ENCODE measurements around the gene ABCA5.

Gene ABCA5, protein sequence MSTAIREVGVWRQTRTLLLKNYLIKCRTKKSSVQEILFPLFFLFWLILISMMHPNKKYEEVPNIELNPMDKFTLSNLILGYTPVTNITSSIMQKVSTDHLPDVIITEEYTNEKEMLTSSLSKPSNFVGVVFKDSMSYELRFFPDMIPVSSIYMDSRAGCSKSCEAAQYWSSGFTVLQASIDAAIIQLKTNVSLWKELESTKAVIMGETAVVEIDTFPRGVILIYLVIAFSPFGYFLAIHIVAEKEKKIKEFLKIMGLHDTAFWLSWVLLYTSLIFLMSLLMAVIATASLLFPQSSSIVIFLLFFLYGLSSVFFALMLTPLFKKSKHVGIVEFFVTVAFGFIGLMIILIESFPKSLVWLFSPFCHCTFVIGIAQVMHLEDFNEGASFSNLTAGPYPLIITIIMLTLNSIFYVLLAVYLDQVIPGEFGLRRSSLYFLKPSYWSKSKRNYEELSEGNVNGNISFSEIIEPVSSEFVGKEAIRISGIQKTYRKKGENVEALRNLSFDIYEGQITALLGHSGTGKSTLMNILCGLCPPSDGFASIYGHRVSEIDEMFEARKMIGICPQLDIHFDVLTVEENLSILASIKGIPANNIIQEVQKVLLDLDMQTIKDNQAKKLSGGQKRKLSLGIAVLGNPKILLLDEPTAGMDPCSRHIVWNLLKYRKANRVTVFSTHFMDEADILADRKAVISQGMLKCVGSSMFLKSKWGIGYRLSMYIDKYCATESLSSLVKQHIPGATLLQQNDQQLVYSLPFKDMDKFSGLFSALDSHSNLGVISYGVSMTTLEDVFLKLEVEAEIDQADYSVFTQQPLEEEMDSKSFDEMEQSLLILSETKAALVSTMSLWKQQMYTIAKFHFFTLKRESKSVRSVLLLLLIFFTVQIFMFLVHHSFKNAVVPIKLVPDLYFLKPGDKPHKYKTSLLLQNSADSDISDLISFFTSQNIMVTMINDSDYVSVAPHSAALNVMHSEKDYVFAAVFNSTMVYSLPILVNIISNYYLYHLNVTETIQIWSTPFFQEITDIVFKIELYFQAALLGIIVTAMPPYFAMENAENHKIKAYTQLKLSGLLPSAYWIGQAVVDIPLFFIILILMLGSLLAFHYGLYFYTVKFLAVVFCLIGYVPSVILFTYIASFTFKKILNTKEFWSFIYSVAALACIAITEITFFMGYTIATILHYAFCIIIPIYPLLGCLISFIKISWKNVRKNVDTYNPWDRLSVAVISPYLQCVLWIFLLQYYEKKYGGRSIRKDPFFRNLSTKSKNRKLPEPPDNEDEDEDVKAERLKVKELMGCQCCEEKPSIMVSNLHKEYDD (N-terminal part only)

DNA sequence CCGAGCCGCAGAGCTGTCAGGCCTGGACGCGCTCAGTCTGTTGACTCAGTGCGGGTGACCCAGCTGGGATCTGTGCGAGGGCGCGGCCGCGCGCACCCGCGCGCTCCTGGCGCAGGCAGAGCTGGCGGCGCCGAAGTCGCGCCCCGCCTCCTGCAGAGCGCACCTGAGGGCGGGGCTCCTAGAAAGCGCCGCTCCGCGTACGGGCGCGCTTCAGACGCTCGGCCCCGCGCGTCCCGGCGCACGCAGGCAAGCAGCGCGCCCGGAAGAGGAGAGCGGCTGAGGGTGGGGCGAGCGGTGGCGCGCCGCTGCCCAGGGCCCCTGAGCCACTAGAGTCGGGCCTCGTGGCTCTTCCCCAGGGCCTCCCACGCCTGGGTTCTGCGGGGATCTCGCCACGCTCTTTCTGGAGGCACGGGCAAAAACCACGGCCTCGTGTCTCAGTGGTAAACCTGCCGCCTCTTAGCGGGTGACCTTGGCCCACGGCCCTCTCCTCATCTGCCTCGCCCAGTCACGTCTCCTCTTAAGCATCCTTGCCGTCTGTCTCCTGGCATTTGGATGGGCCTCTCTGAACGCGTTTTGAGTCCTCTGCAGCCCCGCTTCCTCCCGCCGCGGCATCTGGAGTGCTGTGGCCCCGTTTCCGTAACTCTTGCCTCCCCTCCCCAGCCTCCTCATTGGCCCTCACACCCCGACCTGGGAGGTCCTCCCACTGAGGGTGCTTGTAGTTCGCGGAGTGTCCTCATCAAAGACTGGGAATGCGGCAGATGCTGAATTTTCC lies at the start of gene ABCA5:
ABCA5 (minus strand) TSS at position 74 of the 772 bp plus-strand sequence. CDS start 12,718 bp downstream, outside the sequence.
- peak; percentile 74 for DNase-seq

DNA sequence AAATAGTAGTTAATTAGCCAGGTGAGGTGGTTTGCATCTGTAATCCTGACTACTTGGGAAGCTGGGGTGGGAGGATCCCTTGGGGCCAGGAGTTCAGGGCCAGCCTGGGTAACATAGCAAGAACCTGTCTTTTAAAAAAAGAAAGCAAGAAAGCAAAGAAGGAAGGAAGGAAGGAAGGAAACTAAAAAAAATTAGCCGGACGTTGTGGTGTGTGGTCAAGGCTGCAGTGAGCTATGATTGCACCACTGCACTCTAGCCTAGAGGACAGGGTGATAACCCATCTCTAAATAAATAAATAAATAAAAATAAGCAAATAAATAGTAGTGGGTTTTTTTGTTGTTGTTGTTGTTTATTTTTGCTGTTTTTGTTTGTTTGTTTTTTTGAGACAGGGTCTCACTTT lies 48.3 kb upstream of the ABCA5 start:
- DNase-seq, result no peak

DNA sequence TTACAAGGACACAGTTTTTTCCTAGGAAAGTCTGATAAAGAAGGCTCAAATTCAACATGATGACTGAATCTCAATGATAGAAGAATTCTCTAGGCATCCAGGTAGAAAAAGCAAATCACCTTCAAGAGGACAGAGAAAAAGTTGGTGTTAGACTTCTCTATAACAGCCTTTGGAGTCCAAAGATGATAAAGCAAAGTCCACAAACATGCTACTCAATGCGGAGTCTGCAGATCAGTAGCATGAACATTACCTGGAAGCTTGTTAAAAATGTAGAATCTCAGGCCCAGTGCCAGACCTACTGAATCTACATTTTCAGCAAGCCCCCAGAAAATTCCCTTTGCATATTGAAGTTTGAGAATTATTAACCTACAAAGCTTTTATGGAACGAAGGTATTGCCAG lies 46.1 kb upstream of the ABCA5 start:
- no peak for DNase-seq

DNA sequence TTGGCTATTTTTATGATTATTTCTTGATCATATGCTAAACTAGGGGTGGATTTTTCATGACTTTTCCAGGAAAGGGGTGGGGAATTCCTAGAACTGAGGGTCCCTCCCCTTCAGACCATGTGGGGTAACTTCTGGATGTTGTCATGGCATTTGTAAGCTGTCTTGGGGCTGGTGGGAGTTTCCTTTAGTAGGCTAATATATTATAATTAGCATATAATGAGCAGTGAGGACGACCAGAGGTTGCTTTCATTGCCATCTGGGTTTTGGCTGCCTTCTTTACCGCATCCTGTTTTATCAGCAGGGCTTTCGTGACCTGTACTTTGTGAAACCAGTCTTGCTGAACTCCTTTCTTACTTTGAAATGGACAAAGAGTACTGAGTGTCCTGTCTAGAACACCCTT lies 40.4 kb upstream of the ABCA5 start:
- DNase-seq, result no peak

DNA sequence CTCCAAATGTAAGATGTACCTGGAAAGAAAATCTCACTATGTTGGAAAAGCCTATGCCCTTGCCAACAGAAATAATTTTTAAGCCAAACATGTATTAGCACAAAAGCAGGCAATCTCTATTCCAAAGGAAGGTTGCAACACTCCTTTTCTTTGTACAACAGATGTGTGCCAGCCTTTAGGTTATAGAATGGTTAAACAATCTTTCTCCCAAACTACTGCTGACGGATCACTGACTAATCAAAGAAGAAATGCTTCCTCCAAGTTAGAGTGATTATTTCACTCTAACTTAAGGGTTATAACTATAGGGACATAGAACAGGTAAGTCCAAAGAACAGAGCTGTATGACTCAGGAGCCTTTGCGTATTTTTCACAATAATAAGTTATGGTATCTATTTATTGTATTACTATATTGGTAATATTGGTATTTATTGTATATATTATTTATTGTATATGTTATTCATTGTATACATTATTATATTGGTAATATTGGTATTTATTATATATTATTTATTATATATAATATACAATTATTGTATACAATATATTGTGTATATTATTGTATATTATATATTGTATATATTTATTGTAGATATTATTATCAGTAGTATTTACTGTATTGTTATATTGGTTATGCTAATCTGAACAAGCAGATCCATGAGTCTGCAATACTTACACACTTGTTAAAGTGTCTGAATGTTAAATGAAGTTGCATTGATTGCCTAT lies 36.7 kb upstream of the ABCA5 start:
- DNase-seq, result no peak

DNA sequence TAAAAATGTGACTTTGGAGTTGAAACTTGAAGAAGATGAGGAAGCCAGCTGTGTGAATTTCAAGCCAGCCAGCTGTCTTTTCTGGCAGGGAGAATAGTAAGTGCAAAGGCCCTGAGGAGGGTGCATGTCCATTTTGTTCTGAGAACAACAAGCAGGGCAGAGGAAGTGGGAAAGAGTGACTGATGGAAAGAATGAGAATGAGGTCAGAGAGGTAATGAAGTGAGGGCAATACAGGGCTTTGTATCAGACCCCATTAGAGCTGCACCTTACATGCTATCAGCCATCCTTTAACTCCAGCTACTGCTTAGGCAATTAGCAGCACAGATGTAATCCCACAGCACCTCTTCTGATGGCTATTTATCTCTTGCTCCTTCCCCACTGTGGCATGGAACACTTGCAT lies 34.2 kb upstream of the ABCA5 start:
- DNase-seq, result no peak

DNA sequence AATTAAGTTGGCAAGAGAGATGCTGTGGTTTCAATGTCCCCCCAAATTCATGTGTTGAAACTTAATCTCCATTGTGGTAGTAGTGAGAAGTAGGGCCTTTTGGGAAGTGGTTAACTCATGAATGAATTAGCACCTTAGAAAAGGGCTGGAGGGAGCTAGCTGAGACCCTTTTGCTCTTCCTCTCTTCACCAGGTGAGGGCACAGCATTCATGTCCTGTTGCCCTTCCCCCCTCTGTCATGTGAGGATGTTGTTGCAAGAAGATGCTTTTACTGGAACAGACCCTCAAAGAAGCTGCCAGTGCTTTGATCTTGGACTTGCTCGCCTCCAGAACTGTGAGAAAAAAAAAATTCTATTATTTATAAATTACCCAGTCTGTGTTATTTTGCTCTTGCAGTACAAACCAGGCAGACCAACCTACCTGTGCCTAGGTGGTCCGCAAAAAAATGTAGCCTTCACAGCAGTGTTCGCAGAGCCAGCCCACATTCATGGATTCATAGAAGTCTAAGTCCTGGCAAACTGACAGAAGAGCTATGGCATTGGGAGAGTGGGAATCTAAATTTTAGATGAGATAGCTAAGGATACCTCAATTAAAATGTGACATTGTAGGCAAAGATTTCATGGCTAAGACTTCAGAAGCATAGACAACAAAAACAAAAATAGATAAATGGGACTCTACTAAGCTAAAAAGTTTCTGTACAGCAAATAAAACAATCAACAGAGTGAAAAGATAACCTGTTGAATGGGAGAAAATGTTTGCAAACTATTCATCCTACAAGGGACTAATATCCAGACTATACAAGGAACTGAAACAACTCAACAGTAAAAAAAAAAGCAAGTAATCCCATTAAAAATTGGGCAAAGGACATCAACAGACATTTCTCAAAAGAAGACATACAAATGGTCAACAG lies 32.0 kb upstream of the ABCA5 start:
- DNase-seq, result no peak

DNA sequence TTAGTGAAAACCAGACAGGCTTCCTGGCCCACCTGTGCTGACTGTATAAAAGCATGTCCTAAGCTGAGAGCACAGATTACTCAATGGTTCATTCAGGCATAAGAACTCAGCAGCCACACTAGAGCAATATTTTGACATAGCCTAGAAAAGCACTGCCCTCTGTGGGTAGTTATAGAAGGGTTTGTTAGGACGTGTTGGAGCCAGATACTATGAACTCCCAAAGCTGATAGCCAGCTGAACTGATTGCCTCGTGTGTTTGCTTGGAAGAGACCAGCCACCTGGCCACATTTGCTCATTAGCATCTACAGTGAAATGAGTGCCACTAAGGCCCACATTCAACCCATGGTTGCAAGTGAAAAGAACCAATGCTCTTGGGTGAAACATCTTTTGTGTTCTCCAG lies 30.8 kb upstream of the ABCA5 start:
- DNase-seq, result no peak

DNA sequence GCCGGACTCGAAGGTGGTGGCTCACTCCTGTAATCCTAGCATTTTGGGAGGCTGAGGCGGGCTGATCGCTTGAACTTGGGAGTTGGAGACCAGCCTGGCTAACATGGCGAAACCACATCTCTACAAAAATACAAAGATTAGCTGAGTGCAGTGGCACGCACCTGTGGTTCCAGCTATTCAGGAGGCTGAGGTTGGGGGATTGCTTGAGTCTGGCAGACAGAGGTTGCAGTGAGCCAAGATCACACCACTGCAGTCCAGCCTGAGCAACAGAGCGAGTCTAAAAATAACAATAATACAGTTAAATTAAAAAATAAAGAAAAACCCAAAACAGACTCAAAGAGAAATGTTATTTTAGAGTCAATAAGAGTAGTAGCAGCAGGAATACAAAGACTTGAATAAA lies 29.7 kb upstream of the ABCA5 start:
- no peak for DNase-seq

DNA sequence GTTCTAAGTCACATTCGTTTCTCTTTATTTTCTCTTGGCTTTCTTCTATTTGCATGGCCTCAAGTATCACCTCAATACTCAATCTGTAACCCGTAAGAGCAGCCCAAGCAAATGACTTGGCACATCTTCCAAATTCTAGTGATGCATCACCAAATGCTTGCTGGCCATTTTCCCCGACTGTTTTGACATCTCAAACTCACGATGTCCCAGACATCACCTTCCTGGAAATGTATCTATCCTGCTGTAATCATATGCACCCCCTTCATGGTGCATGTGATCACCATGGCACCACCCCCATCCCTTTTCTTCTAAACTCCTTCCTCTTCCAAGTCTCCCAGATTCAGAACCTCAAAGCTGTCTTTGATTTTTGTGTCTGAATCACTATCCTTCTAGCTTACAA lies 24.0 kb upstream of the ABCA5 start:
- DNase-seq, result no peak

DNA sequence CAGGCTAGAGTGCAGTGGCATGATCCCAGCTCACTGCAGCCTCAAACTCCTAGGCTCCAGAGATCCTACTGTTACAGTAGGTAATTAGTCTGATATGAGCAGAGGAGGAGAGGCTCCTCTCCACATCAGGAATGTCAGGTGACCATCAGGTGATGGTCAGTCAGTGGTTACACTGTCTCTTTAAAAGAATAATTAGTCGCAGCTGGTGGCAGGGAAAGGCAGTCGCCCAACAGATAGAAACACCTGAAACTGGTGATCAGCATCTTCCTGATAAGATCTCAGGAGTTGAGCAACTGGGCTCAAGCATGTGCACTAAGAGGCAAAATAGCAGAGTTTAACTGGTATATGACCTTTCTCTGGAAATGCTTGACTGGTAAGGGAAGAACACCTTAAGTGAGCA lies 21.5 kb upstream of the ABCA5 start:
- DNase-seq, result no peak

DNA sequence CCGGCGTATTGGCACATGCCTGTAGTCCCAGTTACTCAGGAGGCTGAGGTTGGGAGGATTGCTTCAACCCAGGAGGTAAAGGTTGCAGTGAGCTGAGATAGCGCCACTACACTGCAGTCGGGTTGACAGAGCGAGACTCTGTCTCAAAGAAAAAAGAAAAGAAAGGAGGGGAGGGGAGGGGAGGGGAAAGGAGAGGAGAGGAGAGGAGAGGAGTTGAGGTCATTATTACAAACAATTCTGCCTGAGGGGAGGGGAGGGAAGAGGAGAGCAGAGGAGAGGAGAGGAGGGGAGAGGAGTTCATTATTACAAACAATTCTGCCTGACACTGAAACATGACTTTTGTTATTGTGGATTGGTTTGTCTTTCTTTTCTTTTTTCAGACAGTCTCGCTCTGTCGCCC lies 19.8 kb upstream of the ABCA5 start:
- DNase-seq, result no peak

DNA sequence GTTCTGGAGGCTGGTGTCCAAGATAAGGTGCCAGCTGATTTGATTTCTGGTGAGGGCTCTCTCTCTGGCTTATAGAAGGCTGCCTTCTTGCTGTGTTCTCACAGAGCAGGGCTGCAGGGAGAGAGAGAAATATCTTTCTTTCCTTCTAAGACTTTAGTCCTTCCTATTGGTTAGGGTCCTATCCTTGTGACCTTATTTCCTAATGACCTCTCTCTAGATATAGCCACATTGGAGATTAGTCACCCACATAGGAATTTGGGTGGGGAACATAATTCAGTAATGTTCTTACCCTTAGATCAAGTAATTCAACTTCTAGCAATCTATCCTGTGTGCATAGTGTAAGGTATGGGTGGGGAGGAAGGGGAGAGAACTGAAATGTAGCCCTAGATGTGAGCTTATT lies 18.0 kb upstream of the ABCA5 start:
- no peak for DNase-seq

DNA sequence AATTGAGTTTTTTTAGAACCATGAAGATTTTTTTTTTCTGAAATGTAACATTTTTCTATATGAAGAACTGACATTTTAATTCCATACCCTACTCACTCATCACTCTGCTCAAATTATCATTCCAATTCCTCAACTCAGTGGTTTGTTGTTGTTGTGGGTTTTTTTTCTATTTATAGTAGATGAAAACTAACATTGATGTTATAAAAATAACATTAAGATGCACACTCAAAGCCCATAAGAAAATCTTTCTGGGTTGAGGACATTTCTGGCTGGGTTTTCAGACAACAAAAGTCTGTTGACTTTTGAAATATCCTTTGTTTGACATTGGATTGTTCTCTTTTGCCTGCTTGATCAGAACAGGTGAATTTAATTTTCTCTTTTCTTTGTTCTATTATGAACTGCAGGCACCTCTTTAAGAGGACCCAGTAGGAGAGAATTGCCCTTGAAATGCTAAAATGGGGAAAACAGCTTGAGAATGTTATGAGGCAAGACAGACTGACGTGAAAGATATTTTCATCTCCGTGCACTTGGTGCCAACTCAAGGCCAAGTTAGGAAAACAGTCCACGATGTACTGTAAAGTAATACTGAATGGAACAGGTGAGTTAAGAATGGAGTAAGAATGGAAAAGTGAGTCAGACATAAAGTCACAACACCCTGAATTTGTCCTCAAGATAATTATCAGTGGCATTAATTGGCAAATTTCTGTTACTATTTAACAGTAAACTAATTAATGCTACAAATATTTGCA lies 16.1 kb upstream of the ABCA5 start:
- no peak for DNase-seq

DNA sequence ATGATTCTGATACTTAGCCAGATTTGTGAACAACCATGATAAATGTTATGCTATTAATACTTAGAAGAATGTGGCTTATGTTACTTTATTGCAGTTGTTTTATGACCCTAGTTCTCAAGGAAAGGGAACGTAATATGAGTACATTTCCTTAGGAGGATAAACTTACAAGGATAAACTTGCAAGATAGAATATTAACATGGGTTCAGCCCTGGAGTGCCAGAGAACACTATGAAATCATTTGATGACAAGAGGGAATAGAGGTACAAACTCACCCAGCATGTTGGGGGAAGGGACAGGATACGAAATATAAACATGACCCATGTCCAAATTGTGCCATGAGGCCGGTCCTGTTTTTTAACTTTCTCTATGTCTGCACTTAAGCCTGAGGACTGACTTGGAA lies 13.0 kb upstream of the ABCA5 start:
- no peak for DNase-seq

DNA sequence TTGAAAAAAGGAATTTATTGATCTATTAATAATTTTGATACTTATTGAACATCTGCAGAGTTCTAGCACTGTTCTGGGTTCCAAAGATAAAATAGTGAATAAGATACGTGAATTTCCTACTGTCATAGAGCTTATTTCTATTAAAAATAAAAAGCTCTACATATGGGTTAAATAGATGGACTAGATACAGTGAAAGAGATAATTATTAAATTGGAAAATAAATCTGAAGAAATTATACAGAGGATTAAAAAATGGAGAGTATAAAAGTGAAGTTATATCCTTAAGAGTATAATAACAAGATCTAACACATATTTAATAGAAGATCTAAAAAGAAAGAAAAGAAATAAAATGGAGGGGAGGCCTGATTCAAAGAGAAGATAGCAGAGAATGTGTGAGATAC lies 10.1 kb upstream of the ABCA5 start:
- no peak for DNase-seq

DNA sequence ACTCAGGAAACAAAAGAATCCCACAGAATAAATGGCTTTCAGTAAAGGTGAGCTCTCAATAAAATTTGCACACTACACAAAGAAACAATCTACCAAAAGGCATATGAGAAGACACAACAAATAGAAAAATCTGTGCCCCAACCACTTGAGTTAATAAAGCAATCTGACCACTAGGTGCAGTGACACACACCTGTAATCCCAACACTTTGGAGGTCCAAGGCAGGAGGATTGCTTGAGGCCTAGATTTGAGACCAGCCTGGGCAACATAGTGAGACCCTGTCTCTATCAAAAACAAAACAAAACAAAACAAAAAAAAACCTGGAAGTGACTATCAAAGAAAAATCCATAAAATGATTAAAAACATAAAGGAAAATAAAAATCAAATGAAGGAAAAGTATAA lies 9.6 kb upstream of the ABCA5 start:
- DNase-seq, result no peak

DNA sequence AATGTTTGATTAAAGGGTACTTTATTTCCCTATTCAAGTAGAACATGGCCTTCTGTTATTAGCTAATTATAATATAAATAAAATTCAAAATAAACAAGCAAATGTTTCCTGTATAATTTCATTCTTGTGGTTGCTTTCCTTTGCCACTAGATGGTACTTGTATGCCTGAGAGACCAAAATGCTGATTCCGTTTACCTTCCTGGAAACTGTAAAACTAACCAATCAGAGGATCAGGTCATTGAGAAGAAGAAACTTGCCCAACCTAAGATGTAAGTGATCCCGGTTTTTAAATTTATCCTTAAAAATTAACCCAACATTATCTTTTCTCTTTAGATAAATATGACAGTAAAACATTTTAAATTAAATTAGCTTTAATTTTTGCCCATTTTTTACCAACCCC lies 8.1 kb upstream of the ABCA5 start:
- DNase-seq, result no peak

DNA sequence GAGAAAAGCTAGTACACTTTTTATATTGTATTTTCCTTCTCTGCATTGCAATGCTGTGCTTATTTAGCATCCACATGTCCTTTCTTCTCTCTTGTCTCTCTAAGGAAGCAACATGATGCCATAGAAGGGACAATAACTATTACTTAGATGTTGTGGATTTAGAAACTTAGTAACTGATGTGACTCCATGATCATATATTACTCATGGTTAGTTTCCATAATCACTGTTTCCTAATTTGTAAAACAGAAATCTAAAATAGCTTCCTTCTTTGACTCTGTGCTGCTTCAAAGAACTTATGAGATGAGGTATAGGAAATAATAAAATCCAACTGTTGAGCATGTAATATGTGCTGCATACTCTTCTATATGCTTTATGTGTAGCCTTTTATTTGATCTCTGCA lies 6.6 kb upstream of the ABCA5 start:
- DNase-seq, result no peak

DNA sequence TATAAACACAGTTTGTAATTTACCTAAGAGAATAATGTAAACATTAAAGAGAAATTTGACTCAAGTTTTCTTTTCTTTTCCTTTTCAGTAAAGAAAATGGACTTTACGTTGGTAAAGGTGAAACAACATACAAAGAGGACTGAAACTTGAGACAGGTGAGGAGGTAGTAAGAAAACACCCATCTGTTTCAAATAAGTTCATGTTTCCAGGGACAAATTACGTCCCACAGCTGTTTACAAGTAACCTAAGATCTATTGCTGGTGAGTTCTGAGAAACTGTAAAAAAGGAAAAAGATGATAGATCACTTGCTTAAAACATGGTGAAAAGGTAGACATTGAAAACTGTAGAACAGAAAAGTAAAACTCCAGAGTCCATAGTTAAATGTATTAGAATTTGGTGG lies 4.8 kb upstream of the ABCA5 start:
- DNase-seq, result no peak
